SK-N-SH treated with all-trans-retinoic acid at 6 μM for 48 hours (cell line): Measurements from ENCODE around the gene LYPD5.

Experiments used
- ATAC-seq: fragments of 200-7000 bp; cut with Tn5 transposase; 3 replicates; pipeline ENCODE4 v1.9.1; 2020; ENCODE audit warnings: mild to moderate bottlenecking, moderate library complexity
- BACH2 ChIP-seq: fragments of 250-450 bp; sonication (Bioruptor Pico); IDR thresholded peaks from 2 replicates; pipeline ENCODE4 v1.9.0; 2021; ENCODE audit warnings: mild to moderate bottlenecking, borderline replicate concordance
- CSDC2 ChIP-seq: fragments of 250-450 bp; sonication (Bioruptor Pico); IDR thresholded peaks from 2 replicates; pipeline ENCODE4 v1.5.0; 2020; ENCODE audit warnings: mild to moderate bottlenecking, moderate library complexity
- GLIS3 ChIP-seq: fragments of 250-450 bp; sonication (Bioruptor Pico); IDR thresholded peaks from 2 replicates; pipeline ENCODE4 v1.5.0; 2020; ENCODE audit warnings: mild to moderate bottlenecking, moderate library complexity
- ISL1 ChIP-seq: fragments of 250-450 bp; sonication (Bioruptor Pico); IDR thresholded peaks from 2 replicates; pipeline ENCODE4 v2.1.2; 2022; ENCODE audit warnings: mild to moderate bottlenecking, moderate library complexity
- OSR1 ChIP-seq: fragments of 250-450 bp; sonication (Bioruptor Pico); IDR thresholded peaks from 2 replicates; pipeline ENCODE4 v1.8.0; 2022; ENCODE audit warnings: moderate library complexity, mild to moderate bottlenecking, inconsistent platforms
- PPARA ChIP-seq: fragments of 250-450 bp; sonication (Bioruptor Pico); IDR thresholded peaks from 2 replicates; pipeline ENCODE4 v1.5.0; 2020; ENCODE audit warnings: mild to moderate bottlenecking, borderline replicate concordance
- RARB ChIP-seq: fragments of 250-450 bp; sonication (Bioruptor Pico); IDR thresholded peaks from 2 replicates; pipeline ENCODE4 v1.8.0; 2021; ENCODE audit warnings: mild to moderate bottlenecking, moderate library complexity
- SNAI2 ChIP-seq: fragments of 250-450 bp; sonication (Bioruptor Pico); IDR thresholded peaks from 2 replicates; pipeline ENCODE4 v1.5.0; 2020; ENCODE audit warnings: mild to moderate bottlenecking, moderate library complexity
- TCF4 ChIP-seq: fragments of 250-450 bp; sonication (Bioruptor Pico); IDR thresholded peaks from 2 replicates; pipeline ENCODE4 v1.8.0; 2021; ENCODE audit warnings: mild to moderate bottlenecking, moderate library complexity, borderline replicate concordance
- TOX ChIP-seq: fragments of 250-450 bp; sonication (Bioruptor Pico); IDR thresholded peaks from 2 replicates; pipeline ENCODE4 v1.8.0; 2021; ENCODE audit warnings: mild to moderate bottlenecking, moderate library complexity, borderline replicate concordance
- ZC3H10 ChIP-seq: fragments of 250-450 bp; sonication (Bioruptor Pico); IDR thresholded peaks from 2 replicates; pipeline ENCODE4 v1.5.1; 2021; ENCODE audit warnings: mild to moderate bottlenecking, moderate library complexity
- ZFP30 ChIP-seq: fragments of 450-650 bp; formaldehyde crosslinking; IDR thresholded peaks from 2 replicates; pipeline ENCODE4 v1.5.0; 2022; ENCODE audit warnings: mild to moderate bottlenecking, moderate library complexity
- ZNF565 ChIP-seq: fragments of 450-650 bp; formaldehyde crosslinking; conservative IDR thresholded peaks from 2 replicates; pipeline ENCODE4 v1.5.0; 2020; ENCODE audit warnings: low read depth, mild to moderate bottlenecking, moderate library complexity
- ZNF70 ChIP-seq: fragments of 450-650 bp; formaldehyde crosslinking; IDR thresholded peaks from 2 replicates; pipeline ENCODE4 v1.5.0; 2020; ENCODE audit warnings: mild to moderate bottlenecking, moderate library complexity
- ZNF8 ChIP-seq: fragments of 450-650 bp; formaldehyde crosslinking; IDR thresholded peaks from 2 replicates; pipeline ENCODE4 v1.5.0; 2020; ENCODE audit warnings: mild to moderate bottlenecking, moderate library complexity
- TF ChIP-seq, protein P1 (sequence below): fragments of 250-450 bp; sonication (Bioruptor Pico); IDR thresholded peaks from 2 replicates; pipeline ENCODE4 v1.5.0; 2020; ENCODE audit warnings: mild to moderate bottlenecking, moderate library complexity
- TF ChIP-seq, protein P2 (sequence below): fragments of 250-450 bp; sonication (Bioruptor Pico); IDR thresholded peaks from 2 replicates; pipeline ENCODE4 v1.5.1; 2021; ENCODE audit warnings: mild to moderate bottlenecking, moderate library complexity
- TF ChIP-seq, protein P3 (sequence below): fragments of 250-450 bp; sonication (Bioruptor Pico); IDR thresholded peaks from 2 replicates; pipeline ENCODE4 v1.8.0; 2020; ENCODE audit warnings: mild to moderate bottlenecking, moderate library complexity, borderline replicate concordance
- TF ChIP-seq, protein P4 (sequence below): fragments of 250-450 bp; sonication (Bioruptor Pico); IDR thresholded peaks from 2 replicates; pipeline ENCODE4 v1.8.0; 2021; ENCODE audit warnings: low read depth, mild to moderate bottlenecking, moderate library complexity, borderline replicate concordance

Gene LYPD5

DNA sequence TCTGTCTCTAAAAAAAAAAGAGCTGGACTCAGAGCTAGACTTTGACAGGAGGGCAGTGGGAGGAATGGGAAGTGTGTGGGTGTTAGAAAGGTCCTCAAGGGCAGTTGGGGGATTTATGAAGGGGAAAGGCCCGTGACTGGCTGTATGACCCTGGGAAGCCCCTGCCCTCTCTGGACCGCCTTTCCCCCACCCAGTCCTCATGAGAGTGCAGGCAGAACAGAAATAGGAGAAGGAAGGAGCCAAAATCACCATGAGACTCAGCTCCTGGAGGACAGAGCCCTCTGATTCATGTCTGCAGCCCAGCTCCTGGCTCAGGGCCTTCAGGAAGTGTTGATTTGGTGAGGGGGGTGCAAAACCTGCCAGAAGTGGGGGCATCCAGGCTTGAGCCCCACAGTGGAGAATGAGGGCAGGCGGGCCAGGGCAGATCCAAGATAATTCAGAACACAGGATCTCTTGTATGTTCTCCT lies 38.7 kb downstream of the LYPD5 start:
- TF ChIP-seq ZNF70 (no peak), ZFP30 (CRISPR knock-in tag) (no peak), CSDC2 (CRISPR knock-in tag) (no peak), OSR1 (CRISPR knock-in tag) (no peak), SNAI2 (CRISPR knock-in tag) (no peak), RARB (no peak), TCF4 (CRISPR knock-in tag) (no peak), ISL1 (CRISPR knock-in tag) (no peak)
- TF ChIP-seq, protein P1, sequence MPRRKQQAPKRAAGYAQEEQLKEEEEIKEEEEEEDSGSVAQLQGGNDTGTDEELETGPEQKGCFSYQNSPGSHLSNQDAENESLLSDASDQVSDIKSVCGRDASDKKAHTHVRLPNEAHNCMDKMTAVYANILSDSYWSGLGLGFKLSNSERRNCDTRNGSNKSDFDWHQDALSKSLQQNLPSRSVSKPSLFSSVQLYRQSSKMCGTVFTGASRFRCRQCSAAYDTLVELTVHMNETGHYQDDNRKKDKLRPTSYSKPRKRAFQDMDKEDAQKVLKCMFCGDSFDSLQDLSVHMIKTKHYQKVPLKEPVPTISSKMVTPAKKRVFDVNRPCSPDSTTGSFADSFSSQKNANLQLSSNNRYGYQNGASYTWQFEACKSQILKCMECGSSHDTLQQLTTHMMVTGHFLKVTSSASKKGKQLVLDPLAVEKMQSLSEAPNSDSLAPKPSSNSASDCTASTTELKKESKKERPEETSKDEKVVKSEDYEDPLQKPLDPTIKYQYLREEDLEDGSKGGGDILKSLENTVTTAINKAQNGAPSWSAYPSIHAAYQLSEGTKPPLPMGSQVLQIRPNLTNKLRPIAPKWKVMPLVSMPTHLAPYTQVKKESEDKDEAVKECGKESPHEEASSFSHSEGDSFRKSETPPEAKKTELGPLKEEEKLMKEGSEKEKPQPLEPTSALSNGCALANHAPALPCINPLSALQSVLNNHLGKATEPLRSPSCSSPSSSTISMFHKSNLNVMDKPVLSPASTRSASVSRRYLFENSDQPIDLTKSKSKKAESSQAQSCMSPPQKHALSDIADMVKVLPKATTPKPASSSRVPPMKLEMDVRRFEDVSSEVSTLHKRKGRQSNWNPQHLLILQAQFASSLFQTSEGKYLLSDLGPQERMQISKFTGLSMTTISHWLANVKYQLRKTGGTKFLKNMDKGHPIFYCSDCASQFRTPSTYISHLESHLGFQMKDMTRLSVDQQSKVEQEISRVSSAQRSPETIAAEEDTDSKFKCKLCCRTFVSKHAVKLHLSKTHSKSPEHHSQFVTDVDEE (CRISPR knock-in tag) = no peak
- TF ChIP-seq, protein P2, sequence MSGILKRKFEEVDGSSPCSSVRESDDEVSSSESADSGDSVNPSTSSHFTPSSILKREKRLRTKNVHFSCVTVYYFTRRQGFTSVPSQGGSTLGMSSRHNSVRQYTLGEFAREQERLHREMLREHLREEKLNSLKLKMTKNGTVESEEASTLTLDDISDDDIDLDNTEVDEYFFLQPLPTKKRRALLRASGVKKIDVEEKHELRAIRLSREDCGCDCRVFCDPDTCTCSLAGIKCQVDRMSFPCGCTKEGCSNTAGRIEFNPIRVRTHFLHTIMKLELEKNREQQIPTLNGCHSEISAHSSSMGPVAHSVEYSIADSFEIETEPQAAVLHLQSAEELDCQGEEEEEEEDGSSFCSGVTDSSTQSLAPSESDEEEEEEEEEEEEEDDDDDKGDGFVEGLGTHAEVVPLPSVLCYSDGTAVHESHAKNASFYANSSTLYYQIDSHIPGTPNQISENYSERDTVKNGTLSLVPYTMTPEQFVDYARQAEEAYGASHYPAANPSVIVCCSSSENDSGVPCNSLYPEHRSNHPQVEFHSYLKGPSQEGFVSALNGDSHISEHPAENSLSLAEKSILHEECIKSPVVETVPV (CRISPR knock-in tag) = no peak
- TF ChIP-seq, protein P3, sequence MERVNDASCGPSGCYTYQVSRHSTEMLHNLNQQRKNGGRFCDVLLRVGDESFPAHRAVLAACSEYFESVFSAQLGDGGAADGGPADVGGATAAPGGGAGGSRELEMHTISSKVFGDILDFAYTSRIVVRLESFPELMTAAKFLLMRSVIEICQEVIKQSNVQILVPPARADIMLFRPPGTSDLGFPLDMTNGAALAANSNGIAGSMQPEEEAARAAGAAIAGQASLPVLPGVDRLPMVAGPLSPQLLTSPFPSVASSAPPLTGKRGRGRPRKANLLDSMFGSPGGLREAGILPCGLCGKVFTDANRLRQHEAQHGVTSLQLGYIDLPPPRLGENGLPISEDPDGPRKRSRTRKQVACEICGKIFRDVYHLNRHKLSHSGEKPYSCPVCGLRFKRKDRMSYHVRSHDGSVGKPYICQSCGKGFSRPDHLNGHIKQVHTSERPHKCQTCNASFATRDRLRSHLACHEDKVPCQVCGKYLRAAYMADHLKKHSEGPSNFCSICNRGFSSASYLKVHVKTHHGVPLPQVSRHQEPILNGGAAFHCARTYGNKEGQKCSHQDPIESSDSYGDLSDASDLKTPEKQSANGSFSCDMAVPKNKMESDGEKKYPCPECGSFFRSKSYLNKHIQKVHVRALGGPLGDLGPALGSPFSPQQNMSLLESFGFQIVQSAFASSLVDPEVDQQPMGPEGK (CRISPR knock-in tag) = no peak
- no peak for ATAC-seq

DNA sequence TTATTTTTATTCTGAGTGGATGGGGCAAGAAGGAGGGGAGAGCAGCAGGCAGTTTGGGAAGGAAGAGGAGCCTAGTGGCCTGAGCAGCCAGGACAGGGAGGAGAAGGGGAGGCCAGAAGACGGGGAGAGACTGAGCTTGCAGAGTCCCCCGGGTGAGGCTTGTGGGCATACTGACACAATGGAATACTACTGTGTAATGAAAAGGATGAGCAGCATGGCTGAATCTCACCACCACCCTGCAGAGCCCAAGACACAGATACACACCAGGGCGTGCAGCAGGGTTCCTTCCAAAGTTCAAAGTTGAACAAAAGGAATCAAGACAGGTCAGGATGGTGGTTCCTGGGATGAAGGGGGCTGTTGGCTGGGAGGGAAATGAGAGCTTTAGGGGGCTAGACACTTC lies 39.4 kb downstream of the LYPD5 start:
- TF ChIP-seq, protein P2 (CRISPR knock-in tag) = no peak
- no peak for TF ChIP-seq BACH2 (CRISPR knock-in tag)
- ATAC-seq = no peak

DNA sequence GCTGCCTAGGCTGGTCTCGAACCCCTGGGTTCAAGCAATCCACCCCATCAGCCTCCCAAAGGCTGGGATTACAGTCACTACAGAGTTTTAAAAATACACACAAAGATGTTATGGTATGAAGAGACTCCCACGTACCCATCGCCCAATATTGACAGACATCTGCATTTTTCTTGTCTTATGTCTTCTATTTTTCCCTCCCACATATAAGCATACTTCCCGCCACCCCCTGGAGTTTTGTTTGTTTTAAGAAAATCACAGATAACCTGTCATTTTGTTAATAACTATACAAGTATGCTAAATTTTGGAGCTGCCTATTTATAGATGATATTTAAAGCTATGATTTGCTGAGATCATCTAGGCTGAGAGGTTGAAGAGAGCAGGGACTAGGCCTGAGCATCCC lies 41.3 kb downstream of the LYPD5 start:
- TF ChIP-seq, protein P2 (CRISPR knock-in tag) = no peak
- TF ChIP-seq GLIS3 (CRISPR knock-in tag) (no peak), TCF4 (CRISPR knock-in tag) (no peak), PPARA (CRISPR knock-in tag) (no peak), TOX (CRISPR knock-in tag) (no peak), CSDC2 (CRISPR knock-in tag) (no peak), ZC3H10 (CRISPR knock-in tag) (no peak), ISL1 (CRISPR knock-in tag) (no peak), ZNF565 (no peak), ZNF8 (CRISPR knock-in tag) (no peak)
- TF ChIP-seq, protein P3 (CRISPR knock-in tag) = no peak
- TF ChIP-seq, protein P4, sequence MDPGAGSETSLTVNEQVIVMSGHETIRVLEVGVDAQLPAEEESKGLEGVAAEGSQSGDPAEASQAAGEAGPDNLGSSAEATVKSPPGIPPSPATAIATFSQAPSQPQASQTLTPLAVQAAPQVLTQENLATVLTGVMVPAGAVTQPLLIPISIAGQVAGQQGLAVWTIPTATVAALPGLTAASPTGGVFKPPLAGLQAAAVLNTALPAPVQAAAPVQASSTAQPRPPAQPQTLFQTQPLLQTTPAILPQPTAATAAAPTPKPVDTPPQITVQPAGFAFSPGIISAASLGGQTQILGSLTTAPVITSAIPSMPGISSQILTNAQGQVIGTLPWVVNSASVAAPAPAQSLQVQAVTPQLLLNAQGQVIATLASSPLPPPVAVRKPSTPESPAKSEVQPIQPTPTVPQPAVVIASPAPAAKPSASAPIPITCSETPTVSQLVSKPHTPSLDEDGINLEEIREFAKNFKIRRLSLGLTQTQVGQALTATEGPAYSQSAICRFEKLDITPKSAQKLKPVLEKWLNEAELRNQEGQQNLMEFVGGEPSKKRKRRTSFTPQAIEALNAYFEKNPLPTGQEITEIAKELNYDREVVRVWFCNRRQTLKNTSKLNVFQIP (CRISPR knock-in tag) = no peak
- no peak for ATAC-seq
